COLO829 (cell line): ENCODE data around the gene NCOA1.

ENCODE experiments used
- DNase-seq: peaks from one replicate; pipeline ENCODE4 v3.0.0; 2012; ENCODE audit warnings: low spot score

Gene NCOA1

DNA sequence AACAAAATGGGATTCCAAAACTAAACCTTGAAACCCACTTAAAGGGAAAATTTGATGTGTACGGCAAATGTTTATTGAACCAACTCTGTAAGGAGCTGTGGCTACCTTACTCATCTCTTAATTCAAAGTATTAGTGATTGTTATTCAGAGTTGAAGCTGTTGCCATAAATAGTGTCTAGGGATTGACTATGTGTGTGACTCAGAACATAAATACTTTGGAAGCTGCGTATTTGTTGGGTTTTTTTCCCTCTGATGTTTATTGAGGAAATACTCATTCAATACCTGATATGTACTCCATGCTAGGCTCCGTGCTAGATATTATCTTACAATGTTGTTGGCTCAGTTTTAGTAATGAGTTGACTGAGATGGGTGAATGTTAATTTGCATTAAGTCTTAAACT lies 211.7 kb downstream of the NCOA1 start:
- DNase-seq: no peak

DNA sequence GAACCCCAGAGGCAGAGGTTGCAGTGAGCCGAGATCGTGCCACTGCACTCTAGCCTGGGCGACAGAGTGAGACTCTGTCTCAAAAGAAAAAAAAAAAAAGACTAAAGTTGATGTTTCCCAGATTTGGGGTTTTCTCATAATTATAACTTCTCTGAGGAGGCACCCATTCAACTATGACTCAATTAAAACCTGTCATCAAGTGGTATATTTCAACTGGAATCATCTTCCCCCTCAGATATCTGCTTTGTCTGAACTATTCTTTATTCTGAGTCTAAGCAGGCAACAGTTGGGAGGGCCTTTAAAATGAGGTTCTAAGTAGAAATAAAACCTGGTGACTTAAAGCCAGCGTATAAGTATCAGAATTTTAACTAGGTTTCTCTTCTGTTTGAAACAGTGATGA lies 213.6 kb downstream of the NCOA1 start:
- DNase-seq: no peak

DNA sequence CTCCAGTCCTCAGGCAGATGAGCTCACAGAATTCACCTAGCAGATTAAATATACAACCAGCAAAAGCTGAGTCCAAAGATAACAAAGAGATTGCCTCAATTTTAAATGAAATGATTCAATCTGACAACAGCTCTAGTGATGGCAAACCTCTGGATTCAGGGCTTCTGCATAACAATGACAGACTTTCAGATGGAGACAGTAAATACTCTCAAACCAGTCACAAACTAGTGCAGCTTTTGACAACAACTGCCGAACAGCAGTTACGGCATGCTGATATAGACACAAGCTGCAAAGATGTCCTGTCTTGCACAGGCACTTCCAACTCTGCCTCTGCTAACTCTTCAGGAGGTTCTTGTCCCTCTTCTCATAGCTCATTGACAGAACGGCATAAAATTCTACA lies 216.1 kb downstream of the NCOA1 start:
- DNase-seq: no peak

DNA sequence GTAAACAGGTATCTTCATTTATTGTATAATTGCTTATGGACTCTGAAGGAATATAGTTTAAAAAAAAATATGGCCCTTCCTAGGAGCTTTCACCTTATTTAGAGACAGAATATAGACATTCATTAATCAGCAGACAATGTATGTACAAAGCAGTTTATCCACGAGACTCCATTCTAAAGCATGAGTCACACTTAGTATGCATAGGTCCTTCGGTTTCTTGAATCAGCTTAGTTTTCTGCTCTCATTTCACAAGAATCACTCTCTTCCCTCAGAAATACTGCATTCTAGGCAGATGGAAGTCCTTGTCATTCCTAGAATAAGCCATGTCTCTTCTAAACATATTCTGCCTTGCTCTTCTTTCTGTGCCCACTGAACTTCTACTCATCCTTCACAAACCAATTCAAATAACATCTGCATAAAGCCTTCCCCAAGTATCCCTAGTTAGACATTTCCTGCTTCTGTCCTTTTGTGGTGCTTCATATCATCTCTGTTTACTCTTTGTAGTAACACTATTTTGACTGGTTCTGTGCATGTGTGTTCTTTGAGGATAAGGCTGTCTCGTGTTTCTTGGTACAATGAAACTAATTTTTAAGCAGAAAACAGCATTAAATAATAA lies 217.6 kb downstream of the NCOA1 start:
- DNase-seq: peak; percentile 56

DNA sequence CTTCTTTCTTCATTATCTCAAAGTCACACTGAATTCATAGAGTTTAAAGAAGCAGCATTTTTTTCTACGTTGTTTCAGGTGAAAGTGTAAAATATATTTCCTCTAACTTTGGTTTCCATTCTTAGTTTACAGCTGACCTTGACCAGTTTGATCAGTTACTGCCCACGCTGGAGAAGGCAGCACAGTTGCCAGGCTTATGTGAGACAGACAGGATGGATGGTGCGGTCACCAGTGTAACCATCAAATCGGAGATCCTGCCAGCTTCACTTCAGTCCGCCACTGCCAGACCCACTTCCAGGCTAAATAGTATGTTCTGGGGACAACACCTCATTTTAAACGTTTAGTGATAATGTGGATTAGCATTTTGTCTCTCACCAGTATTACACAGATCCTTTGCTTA lies 219.8 kb downstream of the NCOA1 start:
- no peak for DNase-seq

DNA sequence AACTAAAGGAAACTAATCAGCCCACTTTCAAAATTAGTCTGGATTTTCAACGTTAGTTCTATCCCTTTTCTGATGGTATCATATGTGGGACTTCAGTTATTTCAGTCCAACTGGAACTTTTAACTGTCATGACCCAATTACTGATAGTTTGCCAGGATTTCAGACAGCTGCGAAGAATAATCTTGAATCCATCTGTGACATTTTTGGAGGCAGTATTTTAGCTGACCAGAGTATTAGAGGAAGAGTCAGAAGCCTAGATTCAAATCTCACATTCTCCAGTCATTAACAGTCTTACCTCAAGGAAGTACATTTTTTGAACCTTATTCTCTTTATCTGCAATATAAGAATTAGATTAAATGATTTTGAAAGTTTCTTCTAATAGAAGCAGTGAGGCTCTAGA lies 220.8 kb downstream of the NCOA1 start:
- DNase-seq: no peak

DNA sequence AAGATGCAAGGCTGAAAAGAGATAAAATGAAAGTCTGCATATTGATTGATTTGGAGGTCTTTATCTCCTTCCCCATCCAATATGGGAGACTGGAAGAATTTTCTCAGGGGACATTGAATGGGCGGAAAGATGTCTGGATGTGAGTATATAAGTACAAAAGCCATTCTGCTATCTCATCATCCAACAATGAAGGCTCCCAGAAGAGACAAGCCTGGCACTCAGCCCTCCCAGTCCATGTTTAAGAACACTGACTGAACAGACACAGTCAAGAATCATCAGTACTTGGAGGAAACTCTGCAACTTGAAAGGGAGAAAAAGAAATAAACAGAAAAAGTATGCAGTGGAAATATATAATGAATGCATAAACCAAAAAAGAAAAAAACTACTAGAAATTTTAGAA lies 221.2 kb downstream of the NCOA1 start:
- DNase-seq: no peak

DNA sequence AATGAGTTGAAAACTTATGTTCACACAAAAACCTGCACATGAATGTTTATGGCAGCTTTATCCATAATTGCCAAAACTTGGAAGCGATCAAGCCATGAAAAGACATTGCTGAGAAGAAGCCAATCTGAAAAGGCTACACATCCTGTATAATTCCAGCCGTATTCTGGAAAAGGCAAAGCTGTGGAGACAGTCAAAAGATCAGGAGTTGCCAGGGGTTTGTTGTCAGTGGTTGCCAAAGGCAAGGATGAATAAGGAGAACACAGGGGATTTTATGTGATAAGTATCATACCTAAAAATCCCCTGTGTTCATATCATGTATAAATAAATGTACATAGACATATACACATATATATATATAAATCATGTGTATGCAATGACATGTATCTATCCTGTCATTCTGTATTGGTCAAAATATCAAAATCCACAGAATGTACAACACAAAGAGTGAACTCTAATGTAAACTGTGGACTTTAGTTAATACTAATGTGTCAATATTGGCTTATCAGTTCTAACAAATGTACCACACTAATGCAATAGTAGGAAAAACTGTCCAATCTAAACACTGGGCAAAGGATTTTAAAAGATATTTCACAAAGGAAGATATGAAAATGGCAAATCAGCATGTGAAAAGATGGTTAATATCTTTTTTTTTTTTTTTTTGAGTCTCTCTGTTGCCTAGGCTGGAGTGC lies 226.4 kb downstream of the NCOA1 start:
- no peak for DNase-seq

DNA sequence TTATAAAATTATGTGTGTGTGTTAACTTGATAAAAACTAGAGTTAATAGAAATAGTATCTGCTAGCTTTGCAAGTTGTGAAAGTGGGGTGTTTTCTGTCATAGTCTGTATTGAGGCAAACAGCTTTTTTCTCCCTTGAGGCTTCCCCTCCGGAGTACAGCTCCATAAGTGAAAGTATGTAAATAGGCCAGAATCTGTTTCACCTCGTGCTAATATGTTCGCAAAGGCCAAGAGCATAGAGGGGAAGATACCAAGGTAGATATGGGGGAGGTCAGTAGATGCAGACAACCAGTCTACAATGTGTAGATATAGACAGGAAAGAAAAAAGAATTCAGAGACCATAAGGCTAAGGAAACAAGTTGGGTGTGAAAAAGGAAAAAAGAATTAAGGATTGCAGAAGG lies 229.3 kb downstream of the NCOA1 start:
- DNase-seq: no peak

DNA sequence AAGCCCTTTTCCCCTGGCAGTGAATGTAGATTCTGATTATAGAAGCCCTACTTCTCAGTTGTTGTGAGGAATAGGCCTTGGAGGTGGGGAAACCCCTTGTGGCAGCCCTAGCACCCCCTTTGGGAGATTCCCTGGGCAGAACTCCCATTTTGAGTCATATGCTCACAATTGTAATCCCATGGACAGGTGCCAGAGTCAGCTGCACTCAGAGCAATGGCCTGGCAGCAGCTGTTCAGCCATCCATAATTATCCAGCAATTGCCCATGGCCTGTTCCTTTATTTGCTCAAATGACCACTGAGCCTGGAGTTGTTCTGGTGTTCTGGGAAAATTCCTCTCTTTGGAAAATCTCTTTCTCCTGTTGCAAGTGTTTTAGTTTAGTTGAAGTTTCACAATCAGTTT lies 230.4 kb downstream of the NCOA1 start:
- no peak for DNase-seq

DNA sequence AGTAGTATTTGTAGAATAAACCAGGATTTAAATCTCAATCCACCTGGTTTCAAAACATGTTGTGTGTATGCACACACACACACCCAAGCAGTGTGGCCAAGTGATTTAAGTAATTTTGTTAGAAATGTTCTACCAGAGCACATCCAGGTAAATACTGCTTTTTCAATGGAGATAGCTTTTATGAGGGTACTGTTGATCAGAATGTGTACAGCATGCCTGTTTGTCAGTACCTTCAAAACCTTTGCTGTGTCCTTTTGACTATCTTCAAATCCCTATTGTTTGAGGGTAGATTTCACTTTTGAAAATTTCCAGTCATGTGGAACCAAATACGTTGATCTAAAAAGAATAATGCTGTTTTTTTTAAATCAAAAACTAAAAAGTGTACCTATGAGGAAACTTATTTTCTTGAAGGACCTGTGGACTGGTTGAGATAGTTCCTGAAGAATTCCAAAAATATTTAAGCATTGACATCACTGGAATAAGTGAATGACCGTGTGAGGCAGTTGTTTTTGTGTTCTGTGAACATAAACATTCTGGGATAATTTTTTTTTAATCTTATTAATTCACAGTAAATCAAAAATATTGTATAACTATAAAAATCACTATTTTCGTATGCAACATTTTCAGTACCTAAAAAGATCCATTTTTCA lies 231.2 kb downstream of the NCOA1 start:
- no peak for DNase-seq

DNA sequence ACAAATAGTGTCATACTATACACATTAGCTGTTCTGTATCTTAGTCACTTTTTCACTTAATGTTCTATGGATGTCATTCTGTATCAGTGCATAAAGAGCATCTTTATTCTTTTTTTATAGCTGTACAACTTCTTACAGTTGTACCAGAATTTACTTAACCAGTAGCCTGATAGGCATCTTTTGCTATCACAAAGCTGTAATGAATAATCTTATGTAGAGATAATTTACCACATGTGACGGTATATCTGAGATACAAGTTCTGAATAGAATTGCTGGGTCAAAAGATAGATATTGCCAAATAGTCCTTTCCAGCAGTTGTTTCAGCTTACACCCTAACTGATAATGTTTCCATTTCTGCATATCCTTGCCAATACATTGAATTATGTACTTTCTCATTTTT lies 232.1 kb downstream of the NCOA1 start:
- DNase-seq: no peak

DNA sequence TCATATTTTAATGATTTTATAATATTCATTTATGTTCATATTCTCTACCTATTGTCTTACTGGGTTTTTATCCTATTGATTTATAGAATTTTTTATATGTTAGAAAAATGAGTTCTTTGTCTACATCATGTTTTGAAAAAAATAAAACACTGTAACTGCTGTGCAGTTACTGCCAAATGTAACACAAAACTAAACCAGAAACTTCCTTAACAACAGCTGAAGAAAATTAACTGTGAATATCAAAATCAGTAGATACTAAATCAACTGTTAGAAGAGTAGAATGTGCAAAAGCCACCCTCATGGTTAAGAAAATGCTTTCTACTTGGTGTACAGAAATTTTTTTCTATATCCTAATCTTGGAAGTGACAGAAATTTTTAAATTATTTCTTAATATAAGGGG lies 232.6 kb downstream of the NCOA1 start:
- no peak for DNase-seq

DNA sequence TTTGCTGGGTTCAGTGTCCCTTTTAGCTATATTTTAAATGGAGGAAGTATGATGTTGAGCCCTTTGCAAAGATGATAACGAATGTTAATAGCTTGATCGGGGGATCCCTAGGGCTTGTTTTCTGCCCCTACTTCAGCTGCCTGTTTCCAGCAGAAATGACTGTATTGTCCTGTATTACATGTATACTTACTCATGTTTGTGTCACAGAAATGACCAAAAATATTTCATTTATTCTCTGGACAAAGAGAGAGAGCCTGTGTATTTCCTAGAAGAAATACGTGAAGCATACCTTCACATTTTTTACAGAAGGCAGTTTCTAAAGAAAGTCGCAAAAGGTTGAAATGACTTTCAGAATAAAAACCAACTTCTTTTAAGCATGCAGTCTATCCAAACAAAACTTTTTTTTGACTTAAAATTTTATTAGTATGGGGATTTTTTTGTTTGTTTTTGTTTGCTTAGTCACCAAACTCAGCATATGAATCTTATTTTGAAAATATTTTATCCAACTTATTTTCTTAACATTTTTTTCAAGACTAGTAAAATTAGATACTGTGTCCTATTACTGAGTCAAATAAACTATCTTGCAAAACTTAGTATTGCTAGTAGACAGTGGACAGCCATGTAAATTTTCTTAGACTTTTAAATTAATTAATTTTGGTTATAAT lies 233.2 kb downstream of the NCOA1 start:
- DNase-seq: no peak

DNA sequence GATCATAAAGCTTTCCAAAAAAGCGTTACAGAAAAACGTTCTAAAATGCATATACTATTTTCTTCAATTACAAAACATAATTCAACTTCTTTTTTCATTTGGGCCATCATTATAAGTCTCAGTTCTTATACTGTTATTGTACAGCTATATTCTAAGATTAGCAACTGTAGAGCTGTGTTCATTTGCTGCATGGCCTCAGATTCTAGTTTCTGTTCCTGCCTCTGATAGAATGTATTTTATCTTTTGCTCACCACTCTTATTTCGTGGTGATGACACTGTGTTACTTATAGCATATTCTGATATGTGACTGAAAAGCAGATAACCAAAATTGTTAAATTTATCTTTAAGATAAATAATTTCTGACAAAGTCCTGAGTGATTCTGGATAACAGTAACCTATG lies 234.9 kb downstream of the NCOA1 start:
- no peak for DNase-seq

DNA sequence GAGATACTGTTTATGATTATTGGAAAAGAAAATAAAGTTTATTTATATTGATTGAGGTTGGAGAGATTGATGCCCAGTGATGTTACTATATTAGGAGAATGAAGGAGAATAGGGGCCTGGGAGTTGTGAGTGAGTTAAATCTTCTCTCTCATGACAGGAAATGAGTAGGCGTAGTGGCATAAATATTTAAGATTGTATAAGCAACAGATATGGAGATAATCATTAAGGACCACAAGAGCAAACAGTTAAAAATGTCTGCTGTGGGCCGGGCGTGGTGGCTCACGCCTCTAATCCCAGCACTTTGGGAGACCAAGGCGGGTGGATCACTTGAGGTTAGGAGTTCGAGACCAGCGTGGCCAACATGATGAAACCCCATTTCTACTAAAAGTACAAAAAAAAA lies 239.4 kb downstream of the NCOA1 start:
- DNase-seq: no peak

DNA sequence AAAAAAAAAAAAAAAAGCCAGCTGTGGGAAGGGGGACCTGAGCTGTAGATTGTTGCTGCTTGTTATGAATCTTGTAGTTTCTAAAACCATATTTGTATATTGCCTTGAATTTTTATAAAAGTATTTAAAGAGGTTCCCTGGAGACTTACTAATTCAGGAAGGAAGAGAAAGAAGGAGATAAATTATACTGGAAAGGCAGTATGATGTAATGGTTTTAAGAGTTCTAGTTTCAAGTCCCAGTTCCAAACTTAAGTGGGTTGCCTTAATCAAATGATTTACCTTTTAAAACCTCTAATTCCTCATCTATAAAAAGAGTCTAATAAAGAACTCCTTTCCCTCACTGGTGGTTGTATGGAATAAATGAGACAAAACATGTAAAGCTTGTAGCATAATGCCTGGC lies 240.0 kb downstream of the NCOA1 start:
- no peak for DNase-seq

DNA sequence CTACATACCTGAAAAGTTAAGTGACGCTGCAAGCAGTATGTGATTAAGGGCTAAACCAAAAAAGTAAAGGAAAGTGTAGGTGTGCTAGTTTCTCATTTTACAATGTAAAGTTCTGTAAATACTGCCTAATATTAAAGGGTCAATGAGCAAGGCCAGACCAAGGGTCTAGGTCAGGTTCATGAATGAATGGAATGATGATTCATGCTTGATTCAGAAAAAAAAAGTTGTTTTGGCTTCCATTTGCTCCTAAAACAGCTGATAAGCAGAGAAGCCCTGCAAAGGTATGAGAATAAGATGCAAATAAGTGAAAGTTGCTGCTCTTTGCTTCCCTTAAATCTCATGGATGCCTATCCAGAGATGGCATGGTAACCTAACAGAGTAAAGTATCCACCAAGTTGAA lies 240.9 kb downstream of the NCOA1 start:
- no peak for DNase-seq

DNA sequence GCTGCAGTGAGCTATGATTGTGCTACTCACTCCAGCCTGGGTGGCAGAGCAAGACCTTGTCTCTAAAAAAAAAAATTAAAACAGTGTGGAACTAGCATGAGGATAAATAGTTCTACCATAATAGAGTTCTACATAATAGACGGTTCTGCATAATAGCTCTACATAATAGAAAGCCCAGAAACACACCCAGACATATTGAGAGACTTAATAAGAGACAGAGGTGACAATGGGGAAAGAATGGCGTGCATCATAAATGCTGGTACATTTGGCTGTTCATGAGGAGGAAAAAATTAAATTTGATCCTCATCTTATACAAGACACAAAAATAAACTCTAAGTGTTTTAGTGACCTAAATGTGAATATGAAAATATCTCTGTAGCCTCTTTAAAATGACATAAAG lies 243.7 kb downstream of the NCOA1 start:
- no peak for DNase-seq

DNA sequence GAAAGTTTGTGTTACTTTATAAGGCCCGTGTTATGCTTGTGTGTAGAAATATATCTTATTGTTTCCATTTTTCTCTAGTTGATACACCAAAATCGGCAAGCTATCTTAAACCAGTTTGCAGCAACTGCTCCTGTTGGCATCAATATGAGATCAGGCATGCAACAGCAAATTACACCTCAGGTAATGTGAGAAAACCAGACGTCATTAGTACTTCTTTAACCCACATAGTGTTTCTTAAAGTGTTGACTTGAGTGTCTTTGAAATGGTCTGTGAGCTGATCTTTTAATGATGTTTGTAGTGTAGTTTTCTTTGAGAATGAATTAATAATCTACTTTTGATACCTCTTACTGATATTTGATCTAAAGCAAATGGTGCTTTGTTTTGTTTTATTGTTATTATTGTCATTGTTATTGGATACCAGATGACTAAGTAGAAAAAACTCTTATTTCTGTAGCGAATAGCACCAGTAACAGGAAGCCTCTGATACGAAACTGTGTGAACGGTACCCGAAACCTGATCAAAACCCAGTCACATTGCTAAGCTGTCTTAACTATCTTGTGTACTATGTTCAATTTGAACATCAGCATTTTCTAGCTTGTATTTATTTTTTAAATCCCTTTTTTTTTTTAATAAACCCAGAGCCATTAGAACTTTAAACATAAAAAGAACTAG lies 248.4 kb downstream of the NCOA1 start:
- DNase-seq: no peak

DNA sequence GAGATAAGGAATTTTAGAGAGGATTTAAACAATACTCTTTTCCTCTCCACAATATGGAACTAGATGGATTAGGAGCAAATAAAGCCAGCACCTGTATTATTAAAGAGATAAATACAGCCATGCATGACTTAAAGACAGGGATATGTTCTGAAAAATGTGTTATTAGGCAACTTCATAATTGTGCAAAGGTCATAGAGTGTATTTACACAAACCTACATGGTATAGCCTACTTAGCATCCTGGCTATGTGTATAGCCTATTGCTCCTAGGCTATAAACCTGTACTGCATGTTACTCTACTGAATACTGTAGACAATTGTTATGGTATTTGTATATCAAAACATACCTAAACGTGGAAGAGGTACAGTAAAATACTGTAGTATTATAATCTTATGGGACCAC lies 249.1 kb downstream of the NCOA1 start:
- DNase-seq: no peak

DNA sequence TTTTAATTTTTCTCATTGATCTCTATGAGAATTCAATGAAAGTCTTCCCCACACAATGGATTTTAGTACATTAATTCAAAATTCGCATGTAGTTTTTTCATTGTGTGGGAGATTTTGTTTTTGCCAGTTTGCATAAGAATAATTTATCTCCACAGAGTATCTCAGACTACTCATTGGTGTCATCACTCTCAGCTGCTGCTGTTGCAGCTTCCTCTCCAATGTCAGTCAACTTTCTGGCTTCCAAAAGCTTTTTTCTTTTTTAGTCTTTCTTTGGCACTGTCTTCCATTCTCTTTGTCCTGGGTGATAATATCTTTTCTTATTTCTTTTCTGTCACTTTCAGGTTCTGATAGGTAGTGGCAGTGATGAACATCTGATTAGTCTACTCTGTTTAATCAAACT lies 251.7 kb downstream of the NCOA1 start:
- DNase-seq: no peak

DNA sequence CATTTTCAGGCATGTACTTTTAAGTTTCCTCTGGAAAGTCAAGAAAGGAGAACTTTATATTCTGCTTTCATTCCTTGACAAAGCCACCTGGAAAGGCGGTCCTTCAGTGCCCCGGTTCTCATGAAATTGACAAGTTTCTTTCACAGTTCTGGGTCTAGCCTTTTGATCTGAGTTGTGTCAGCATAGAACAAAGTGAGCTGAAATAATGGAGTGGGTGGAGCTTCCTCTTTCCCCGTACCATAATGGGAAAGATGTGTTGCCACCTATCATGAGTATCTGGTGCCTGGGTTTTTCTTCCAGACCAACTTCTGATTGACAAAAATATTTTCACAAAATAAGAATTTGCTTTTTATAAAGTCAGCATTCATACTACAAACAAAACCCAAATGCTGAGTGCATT lies 252.9 kb downstream of the NCOA1 start:
- no peak for DNase-seq
